GM12801 (cell line): ENCODE data around the gene ADAMTS15.

Source experiments
- TF ChIP-seq, protein P1 (sequence below): IDR thresholded peaks from one replicate; pipeline ENCODE4 v1.5.1; 2011; ENCODE audit warnings: control low read depth; ENCODE audit not compliant: insufficient read length; ENCODE audit errors: extremely low read depth

ADAMTS15 gene

DNA sequence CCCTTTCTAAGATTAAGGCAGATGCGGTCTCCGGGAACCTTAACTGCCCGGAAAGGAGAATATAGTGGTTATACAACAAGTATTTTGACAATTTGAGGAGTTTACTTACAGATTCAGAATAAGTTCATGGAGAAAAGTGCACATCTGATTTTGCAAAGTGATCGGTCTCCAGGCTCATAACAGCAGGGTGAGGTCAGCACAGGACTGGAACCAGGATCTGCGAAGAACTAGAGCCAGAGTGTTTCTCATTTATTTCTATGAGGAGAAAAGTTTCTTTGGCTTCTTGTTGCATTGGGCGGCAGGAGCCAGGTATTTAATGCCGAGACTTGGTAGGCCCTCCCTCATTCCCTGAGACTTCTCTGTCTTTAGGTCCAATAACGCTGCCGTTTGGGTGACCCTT lies 3.7 kb downstream of the ADAMTS15 start:
- TF ChIP-seq, protein P1, sequence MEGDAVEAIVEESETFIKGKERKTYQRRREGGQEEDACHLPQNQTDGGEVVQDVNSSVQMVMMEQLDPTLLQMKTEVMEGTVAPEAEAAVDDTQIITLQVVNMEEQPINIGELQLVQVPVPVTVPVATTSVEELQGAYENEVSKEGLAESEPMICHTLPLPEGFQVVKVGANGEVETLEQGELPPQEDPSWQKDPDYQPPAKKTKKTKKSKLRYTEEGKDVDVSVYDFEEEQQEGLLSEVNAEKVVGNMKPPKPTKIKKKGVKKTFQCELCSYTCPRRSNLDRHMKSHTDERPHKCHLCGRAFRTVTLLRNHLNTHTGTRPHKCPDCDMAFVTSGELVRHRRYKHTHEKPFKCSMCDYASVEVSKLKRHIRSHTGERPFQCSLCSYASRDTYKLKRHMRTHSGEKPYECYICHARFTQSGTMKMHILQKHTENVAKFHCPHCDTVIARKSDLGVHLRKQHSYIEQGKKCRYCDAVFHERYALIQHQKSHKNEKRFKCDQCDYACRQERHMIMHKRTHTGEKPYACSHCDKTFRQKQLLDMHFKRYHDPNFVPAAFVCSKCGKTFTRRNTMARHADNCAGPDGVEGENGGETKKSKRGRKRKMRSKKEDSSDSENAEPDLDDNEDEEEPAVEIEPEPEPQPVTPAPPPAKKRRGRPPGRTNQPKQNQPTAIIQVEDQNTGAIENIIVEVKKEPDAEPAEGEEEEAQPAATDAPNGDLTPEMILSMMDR, result no peak

DNA sequence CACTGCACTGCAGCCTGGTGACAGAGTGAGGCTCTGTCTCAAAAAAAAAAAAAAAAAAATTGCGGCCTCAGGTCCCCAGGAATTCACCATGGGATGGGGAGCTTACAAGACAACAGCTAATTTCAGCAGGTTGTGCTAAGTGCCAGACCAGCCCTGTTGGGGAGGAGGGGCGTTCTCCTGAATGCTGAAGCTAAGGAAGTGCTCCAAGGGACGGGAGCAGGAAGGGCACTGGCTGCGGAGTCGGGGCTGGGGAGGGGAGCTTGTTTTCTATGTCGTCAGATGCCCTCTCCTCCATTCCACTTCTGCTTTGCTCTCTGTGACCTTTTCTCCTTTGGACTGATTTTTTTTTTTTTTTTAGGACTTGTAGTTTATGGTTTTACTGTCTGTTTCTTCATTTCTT lies 4.5 kb downstream of the ADAMTS15 start:
- TF ChIP-seq, protein P1, result no peak

DNA sequence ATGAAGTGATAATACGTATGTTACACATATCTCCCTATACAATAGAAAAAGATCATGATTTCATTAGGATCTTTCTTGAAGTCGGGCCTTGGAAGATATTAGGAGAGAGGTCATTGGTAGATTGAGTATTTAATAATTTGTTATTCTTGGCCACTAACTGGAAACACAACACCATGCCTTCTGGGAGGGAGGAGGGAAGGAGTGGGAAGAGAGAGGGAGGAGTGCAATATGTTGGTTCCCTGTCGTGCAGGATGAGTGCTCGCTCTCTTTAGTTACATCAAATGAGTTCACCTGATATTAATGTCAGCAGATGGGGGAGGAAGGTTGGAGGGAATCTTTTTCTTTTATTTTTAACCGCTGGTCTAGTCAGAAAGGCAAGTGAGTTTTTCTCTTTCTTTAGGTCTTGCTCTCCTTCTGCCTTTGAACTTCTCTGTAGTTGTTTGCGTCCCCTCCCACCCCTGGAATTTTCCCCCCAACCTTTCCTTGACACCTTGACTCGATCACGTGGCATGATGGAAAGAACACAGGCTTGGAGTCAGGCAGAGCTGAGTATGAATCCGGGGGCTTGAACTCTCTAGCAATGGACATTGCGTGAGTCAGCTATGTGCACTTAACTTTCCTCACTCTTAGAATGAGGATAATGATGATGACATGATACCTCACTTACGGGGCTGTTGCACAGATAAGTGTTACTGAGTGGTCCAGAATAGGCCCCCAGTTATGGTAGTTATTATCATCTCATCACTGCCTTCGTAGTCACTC lies 6.2 kb downstream of the ADAMTS15 start:
- TF ChIP-seq, protein P1, result no peak

DNA sequence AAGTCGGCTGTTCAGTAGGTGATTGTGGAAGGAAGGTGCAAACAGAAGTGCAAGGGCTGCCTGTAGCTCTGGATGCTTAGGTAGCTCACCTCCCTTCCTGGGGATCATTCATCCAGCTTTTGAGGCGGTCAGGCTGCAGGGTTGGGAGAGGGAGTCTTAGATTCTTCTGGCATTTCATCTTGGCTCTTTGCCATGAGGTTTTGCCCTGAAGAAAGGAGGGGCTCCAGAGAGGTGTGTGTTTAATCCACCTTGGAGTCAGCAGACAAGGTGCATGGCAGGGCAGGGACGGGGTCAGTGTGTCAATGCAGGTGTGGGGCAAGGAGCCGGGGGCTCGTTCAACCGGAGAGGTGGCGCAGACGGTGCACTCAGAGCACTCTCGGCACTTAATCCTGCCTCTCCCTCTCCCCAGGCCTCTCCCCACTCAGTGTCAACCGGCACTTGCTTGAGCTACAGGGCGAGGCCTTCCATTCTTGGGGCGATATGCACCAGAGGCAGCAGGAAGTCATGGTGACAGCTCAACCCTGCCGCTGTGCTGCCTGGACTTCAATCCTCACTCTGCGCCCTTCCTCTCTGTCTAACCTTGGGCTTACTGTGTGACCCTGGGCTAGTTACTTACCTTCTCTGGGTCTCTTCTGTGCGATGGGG lies 7.2 kb downstream of the ADAMTS15 start:
- TF ChIP-seq, protein P1, result no peak

DNA sequence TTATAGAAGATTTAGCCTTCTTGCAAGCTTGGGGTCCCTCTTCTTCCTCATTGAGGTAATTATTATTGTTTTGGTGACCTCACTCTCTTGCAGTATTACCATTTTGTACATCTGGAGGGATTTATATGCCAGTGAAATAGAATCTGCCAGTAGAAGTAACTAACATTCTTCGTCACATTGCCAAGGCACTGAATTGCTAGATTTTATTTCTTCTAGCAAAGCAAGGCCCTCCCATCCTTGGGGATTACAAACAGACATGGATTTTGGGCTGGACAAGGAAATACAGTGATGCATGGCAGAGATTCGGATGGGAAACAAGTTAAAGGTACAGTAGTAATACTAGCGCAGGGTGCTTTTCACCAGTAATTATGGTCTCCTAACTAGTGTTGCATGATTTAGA lies 7.8 kb downstream of the ADAMTS15 start:
- TF ChIP-seq, protein P1, result no peak

GRCh38 chr11:130457623-130458409 lies 9.4 kb downstream of the ADAMTS15 start:
- TF ChIP-seq, protein P1, result no peak

DNA sequence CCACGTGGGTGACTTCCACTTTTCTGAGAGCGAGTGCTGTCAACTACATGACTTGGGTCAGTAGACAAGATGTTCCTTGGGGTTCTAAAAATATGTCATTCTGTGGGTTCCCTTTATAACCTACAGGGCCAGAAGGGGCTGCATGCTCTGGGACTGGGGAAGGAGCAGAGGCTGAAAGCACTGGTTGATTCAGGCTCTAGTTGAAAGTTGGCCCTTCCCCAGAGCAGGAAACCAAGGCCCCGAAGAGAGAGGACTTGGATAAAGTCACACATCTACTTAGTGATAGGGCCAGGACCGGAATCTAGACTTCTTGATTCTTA lies 9.9 kb downstream of the ADAMTS15 start:
- TF ChIP-seq, protein P1, result no peak
